ENCODE measurements around the gene PLLP. TPM values are rescaled to one million over a fixed set of nuclear protein-coding genes. Genes with fewer than 3 reads are reported as not detected.
"Not testable (repeated sequence)": the region's sequence is repeated elsewhere in the genome, so short reads cannot be mapped to it uniquely, and the experiment has no call there.

PLLP gene
- total and polyA plus RNA-seq, 2 experiments from 2014 or later = 1.3 to 6.1 TPM

GRCh38 chr16:57267343-57267742, 17.1 kb downstream of the PLLP start:
- H2AFZ ChIP-seq; H3K79me2 ChIP-seq (replicated peaks; ENCODE audit: insufficient read depth); H3F3A ChIP-seq (replicated peaks; ENCODE audit: low read depth); H3K9me3 Mint-ChIP-seq; DNase-seq (ENCODE audit: low spot score); H4K20me1 ChIP-seq (replicated peaks; ENCODE audit: insufficient read depth); H3K4me3 Mint-ChIP-seq; H3K36me3 Mint-ChIP-seq (ENCODE audit: low read depth); H3K36me3 ChIP-seq (ENCODE audit: insufficient read depth); H3K27ac Mint-ChIP-seq; H3K4me2 ChIP-seq; H3K27me3 ChIP-seq (ENCODE audit: insufficient read depth); ATAC-seq; H3K4me3 ChIP-seq; H3K27ac ChIP-seq (ENCODE audit: low read depth); H3K4me1 ChIP-seq (ENCODE audit: insufficient read depth); H3K9me2 ChIP-seq (ENCODE audit: insufficient read depth): not testable (repeated sequence)
- Mint-ChIP-seq H3K27me3 (ENCODE audit: insufficient read depth, low read depth, poor library complexity) (peaks cover 11% of the 10 kb centered on the region), H3K4me1 (peaks cover 16% of the 10 kb centered on the region)

DNA sequence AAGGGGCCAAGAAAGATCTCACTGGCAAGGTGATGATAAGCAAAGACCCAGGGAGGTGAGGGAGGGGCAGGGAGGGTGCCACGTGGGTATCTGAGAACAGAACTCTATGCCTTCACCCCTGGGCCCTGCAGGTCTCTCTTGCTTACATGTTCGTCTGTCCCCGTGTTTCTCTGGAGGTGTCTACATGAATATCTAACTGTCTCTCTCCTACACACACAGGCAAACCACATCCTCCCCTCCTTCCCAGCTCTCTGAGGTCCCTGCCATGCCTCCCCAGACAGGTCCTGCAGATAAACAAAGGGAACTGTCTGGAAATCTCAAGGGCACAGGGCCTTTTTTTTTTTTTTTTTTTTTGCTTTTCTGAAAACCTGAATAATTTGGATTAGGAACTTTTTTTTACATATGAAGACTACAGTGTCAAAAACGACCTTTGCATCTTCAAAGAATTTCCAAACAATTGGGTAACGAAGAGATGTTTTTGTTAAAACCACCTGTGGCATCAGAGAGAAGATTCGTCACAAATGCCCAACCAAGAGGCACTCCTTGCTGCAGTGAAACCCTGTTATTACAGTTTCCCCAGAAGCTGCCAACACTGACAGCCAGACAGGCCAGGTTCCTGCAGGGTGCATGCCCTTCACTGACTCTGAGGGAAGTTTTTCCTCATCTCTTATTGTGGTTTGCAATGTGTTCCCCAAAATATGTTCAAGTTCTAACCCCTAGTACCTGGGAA, 17.8 kb downstream of the PLLP start:
- ATAC-seq (no peak), DNase-seq (ENCODE audit: low spot score) (no peak)
- Mint-ChIP-seq H3K36me3 (ENCODE audit: low read depth) (no peaks in the 10 kb centered on the region), H3K27me3 (ENCODE audit: insufficient read depth, low read depth, poor library complexity) (peaks cover 11% of the 10 kb centered on the region), H3K9me3 (no peaks in the 10 kb centered on the region), H3K4me1 (peaks cover 16% of the 10 kb centered on the region), H3K27ac (no peak overlapping the region), H3K4me3 (no peak overlapping the region)
- no peak overlapping the region for H2AFZ ChIP-seq
- no peak overlapping the region for H3K27ac ChIP-seq (ENCODE audit: low read depth)
- H3F3A ChIP-seq (replicated peaks; ENCODE audit: low read depth) = no peaks in the 10 kb centered on the region
- H3K4me3 ChIP-seq = no peak overlapping the region
- no peak overlapping the region for H3K4me2 ChIP-seq
- no peaks in the 10 kb centered on the region for H3K36me3 ChIP-seq (ENCODE audit: insufficient read depth)
- H4K20me1 ChIP-seq (replicated peaks; ENCODE audit: insufficient read depth) = no peaks in the 10 kb centered on the region
- TF ChIP-seq POLR2AphosphoS5 (IDR thresholded peaks at IDR 0.05; ENCODE audit: low read depth) (no peak), JUNB (IDR thresholded peaks at IDR 0.05; ENCODE audit: unreplicated experiment) (no peak), STAT1 (IDR thresholded peaks at IDR 0.05; ENCODE audit: unreplicated experiment) (no peak), EZH2phosphoT487 (IDR thresholded peaks at IDR 0.05; ENCODE audit: unreplicated experiment) (no peak), ZNF462 (CRISPR knock-in tag; IDR thresholded peaks at IDR 0.05) (no peak), NANOG (IDR thresholded peaks at IDR 0.05; ENCODE audit: borderline replicate concordance) (no peak), REST (IDR thresholded peaks at IDR 0.05; ENCODE audit: unreplicated experiment) (no peak), CREB1 (CRISPR knock-in tag; IDR thresholded peaks at IDR 0.05; ENCODE audit: low read depth) (no peak)
- TF ChIP-seq, protein P1, sequence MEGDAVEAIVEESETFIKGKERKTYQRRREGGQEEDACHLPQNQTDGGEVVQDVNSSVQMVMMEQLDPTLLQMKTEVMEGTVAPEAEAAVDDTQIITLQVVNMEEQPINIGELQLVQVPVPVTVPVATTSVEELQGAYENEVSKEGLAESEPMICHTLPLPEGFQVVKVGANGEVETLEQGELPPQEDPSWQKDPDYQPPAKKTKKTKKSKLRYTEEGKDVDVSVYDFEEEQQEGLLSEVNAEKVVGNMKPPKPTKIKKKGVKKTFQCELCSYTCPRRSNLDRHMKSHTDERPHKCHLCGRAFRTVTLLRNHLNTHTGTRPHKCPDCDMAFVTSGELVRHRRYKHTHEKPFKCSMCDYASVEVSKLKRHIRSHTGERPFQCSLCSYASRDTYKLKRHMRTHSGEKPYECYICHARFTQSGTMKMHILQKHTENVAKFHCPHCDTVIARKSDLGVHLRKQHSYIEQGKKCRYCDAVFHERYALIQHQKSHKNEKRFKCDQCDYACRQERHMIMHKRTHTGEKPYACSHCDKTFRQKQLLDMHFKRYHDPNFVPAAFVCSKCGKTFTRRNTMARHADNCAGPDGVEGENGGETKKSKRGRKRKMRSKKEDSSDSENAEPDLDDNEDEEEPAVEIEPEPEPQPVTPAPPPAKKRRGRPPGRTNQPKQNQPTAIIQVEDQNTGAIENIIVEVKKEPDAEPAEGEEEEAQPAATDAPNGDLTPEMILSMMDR (conservative IDR thresholded peaks at IDR 0.05; ENCODE audit: low read depth in 2 of 2) = no peak
- H3K79me2 ChIP-seq (replicated peaks; ENCODE audit: insufficient read depth) = no peaks in the 10 kb centered on the region
- H3K4me1 ChIP-seq (ENCODE audit: insufficient read depth) = 0 out of 2 replicates have a peak, but pooled peaks cover 6% of the 10 kb centered on the region
- no peaks in the 10 kb centered on the region for H3K27me3 ChIP-seq (ENCODE audit: insufficient read depth)
- no peaks in the 10 kb centered on the region for H3K9me2 ChIP-seq (ENCODE audit: insufficient read depth)

All from GM23338 (cell line).